CD1c-positive myeloid dendritic cell (primary cell): Measurements from ENCODE around the gene KCNK7.

Source experiments
- DNase-seq: peaks from one replicate; pipeline ENCODE4 v3.0.0-alpha.2; 2016; ENCODE audit errors: extremely low spot score

Gene KCNK7

GRCh38 chr11:65627202-65627601 is 31.6 kb upstream of the KCNK7 start:
- no peak for DNase-seq

- DNase-seq: peak; percentile 67
Observed at GRCh38 chr11:65625628-65626342, 30.2 kb upstream of the KCNK7 start.

GRCh38 chr11:65624931-65625627 is 29.5 kb upstream of the KCNK7 start:
- no peak for DNase-seq

- DNase-seq: no peak
Observed at GRCh38 chr11:65623852-65624616, 28.4 kb upstream of the KCNK7 start.

- DNase-seq: no peak
Observed at GRCh38 chr11:65623177-65623576, 27.6 kb upstream of the KCNK7 start.

GRCh38 chr11:65622011-65622410 is 26.4 kb upstream of the KCNK7 start:
- DNase-seq: no peak

GRCh38 chr11:65621460-65621859 is 25.9 kb upstream of the KCNK7 start:
- DNase-seq: no peak

- no peak for DNase-seq
Observed at GRCh38 chr11:65620666-65621065, 25.1 kb upstream of the KCNK7 start.

- no peak for DNase-seq
Observed at GRCh38 chr11:65619281-65619928, 23.8 kb upstream of the KCNK7 start.

GRCh38 chr11:65618763-65619162 is 23.2 kb upstream of the KCNK7 start:
- DNase-seq: no peak

- DNase-seq: no peak
Observed at GRCh38 chr11:65617990-65618751, 22.6 kb upstream of the KCNK7 start.

GRCh38 chr11:65617136-65617850 is 21.7 kb upstream of the KCNK7 start:
- DNase-seq: no peak

GRCh38 chr11:65616575-65617001 is 21.0 kb upstream of the KCNK7 start:
- no peak for DNase-seq

- no peak for DNase-seq
Observed at GRCh38 chr11:65615950-65616574, 20.5 kb upstream of the KCNK7 start.

GRCh38 chr11:65615229-65615949 is 19.8 kb upstream of the KCNK7 start, which contains the start of gene PCNX3:
Gene PCNX3 (plus strand): TSS chr11:65615776. CDS start chr11:65616312, 536 bp downstream.
- peak; percentile 100 for DNase-seq

GRCh38 chr11:65613091-65613928 is 17.7 kb upstream of the KCNK7 start:
- DNase-seq: no peak

GRCh38 chr11:65612691-65613090 is 17.1 kb upstream of the KCNK7 start:
- DNase-seq: no peak

GRCh38 chr11:65611758-65612603 is 16.4 kb upstream of the KCNK7 start:
- no peak for DNase-seq
